T follicular helper cell (primary cell): ENCODE data around the gene MBL2.

Experiments
- DNase-seq: peaks from one replicate; pipeline ENCODE4 v3.0.0-alpha.2; 2020; ENCODE audit warnings: low read depth

MBL2 gene

DNA sequence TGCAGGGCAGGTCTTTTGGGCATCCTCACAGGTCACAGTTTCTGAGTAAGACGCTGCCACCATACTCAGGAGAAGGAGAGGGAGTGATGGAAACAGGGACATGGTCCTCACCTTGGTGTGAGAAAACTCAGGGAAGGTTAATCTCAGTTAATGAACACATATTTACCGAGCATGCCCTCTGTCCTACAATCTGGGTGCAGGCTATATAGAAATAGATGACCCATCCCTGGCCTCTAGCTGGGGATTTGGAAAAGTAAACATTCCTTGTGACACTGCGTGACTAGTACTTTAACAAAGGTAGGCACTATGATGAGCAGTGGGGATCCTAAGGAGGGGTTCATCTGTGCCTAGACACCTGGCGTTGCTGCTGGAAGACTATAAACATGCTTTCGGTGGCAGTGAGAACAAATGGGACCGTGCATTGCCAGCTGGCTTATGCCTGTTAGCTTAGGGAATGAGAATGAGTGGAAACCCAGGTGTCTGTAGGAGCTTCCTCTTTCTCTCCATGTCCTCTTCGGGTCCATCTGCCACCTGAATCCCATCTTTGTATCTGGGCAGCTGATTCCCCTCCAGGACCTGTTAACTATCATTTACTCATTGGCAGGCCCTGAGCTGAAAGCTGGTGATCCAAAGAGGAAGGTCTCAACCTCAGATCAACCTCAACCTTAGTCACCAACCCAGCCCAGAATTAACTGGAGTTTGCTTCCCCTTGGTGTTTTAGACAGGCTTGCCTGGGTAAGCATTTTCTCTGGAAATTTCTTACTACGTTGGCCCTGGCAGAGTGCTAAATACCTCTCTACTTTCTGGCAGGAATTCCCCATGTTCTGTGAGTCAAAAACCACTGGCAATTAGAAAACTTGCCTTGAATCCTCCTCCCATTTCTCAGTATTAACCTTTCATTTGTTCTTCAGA is 794 bp downstream of the MBL2 start:
- no peak for DNase-seq

- DNase-seq, result no peak
These were observed 1.7 kb downstream of the MBL2 start for GRCh38 chr10:52770904-52771303.

DNA sequence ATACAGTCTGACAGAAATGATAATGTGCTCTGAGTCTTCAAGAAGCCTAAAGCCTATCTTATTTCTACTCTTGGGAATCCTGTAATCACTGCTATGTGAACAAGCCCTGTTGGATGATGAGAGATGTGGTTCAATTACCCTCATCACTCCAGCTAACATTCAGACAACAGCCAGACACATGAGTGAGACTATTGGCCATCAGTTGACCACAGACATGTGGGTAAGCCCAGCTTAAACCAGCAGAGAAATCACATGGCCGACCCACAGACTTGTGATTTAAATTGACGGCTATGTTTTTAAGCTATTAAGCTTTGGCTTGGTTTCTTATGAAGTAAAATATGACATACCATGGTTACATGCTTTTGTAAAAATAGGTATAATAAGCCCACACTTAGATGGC is 2.6 kb downstream of the MBL2 start:
- DNase-seq, result no peak

DNA sequence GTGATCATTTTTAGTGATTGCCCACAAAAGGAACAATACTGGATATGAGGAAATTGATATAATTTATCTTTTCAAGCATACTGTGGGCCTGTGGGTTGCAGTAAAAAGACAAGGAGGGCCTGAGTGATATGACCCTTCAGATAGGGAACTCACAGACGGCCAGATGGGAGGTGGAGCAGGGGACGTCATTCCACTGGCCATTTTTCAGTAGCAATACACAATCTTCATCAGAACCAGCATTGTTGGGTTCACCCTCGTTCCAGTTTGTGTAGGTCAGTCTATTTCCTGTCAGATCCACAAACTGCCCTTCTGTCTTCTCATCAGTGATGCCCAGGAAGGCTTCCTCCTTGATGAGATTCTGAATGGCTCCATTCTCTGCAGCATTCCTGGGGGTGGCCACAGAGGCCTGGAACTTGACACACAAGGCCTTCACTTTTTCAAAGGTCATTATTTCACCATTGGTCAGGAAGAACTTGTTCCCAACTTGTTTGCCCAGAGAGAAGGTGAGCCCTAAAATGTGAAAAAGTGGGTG is 4.5 kb downstream of the MBL2 start:
- DNase-seq, result no peak

DNA sequence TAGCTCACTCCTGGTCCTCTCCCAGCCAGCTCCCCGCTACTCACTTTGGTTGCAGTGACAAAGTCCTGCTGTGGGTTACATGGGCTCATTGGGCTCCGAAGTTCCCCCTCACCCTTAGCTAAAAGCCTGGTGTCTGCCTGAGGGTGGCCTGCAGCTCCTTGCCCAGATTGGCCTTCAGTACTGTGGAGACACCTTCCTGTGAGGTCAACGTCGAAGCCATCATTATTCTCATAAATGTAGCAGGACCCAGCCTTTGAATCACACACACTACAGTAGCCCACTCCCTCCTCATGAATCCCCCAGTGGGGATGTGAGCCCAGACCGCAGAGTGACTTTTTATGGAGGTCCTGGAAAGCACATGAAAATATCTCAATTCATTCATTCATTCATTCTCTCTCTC is 10.5 kb downstream of the MBL2 start:
- no peak for DNase-seq

DNA sequence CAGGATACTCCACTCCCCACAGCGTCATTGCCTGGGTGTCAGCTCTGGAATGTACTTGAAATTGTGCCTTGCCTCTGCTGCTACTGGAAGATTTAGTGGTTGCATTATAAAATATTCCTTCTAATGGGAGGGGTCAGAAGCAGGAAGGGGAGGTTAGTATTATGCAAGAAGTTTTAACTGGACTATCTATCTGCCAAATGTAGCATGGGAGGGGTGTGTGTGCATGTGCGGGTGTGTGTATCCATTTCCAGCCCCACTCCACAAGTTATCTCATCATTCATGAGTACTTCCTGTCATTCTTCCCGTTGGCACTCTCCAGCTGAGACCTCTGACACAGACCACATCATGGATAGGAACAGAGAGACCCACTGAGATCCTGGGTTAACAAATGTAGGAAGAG is 13.4 kb downstream of the MBL2 start:
- DNase-seq, result no peak

GRCh38 chr10:52758406-52758805 is 14.2 kb downstream of the MBL2 start:
- no peak for DNase-seq

GRCh38 chr10:52757773-52758172 is 14.8 kb downstream of the MBL2 start:
- DNase-seq, result no peak

GRCh38 chr10:52756966-52757365 is 15.6 kb downstream of the MBL2 start:
- DNase-seq, result no peak

GRCh38 chr10:52756295-52756694 is 16.3 kb downstream of the MBL2 start:
- no peak for DNase-seq

DNA sequence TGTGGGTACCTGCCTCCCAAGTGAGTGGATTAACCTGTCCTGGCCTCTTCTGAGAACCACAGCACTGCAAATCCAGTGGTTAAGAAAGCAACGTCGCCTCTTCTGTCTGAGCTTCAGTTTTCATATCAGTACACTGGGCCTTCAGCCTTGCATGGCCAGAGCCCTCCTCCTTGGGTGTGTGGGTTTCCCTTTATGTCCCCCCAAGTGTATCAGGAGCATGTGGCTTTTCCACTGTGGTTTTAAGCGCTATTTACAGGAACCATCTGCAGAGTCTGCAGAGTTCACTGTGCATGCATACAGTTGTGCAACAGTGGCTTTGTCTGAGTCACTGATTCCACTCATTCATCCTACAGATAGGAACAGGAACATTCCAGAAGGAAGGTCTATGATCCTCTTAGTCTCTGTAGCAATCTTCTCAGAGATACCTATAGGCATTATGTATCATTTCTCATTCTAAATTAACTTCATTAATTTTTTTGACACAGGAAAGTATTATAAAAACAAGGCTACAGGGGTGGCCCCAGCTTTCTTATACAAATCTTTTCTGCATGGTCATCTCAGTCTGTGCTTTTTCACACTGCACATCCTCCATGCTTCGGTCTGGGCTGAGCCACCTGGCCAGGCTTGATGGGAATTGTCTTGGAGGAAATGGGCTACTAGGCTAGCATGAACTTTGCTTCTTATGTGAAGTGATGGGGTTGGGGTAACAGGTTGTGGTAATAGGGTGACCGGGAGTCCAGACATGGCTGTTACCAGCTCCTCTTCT is 17.1 kb downstream of the MBL2 start:
- DNase-seq, result no peak

DNA sequence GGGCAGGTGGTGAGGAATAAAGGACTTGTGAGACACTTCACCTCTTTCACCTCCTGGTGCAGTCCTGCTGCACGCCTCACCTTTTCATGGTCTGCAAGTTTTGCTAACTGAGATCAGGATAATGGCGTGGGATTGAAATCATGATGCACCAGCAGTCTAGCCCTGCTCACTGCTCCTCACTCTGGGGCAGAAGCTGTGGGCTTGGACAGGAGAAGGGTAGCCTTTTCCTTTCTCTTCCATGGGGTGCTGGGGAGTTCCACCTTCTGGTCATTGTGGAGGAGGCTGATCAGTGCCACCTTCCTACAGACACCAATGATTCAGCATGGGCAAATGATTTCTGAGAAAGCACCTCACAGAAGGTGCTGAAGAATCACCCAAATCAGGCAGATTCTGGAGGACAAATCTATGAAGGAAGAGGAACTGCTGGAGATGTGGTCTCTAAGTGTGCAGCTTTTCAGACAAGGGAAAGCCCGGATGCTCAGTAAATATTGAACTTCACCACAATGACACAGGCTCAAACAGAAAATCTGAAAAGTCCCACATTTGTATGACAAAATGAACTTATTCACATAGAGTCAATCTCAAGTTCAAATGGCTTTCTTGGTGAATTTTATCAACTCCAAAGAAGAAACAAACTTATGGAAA is 19.7 kb downstream of the MBL2 start:
- DNase-seq, result no peak

GRCh38 chr10:52752261-52752660 is 20.3 kb downstream of the MBL2 start:
- no peak for DNase-seq

- DNase-seq, result no peak
These were observed 21.2 kb downstream of the MBL2 start for GRCh38 chr10:52751337-52751736.

- DNase-seq, result no peak
These were observed 22.0 kb downstream of the MBL2 start for GRCh38 chr10:52750629-52751028.

DNA sequence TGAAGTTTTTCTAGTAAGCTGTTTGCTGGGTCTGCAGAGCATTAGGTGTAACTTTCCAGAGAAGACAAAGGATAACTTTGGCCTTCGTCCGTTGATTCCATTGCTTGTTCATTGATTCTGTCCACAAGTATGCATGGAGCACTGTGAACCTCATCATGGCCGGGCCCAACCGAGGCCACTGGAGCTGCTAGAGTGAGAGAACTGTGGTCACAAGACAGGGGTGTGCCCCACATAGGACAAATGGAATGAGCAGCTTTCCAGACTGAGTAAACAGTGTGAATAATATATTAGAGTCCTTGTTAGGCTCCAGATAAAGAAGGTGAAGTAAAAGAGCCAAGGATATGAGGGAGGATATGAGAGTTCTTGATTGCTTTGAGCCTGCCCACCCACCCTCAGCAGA is 24.9 kb downstream of the MBL2 start:
- DNase-seq, result no peak

GRCh38 chr10:52746169-52746568 is 26.4 kb downstream of the MBL2 start:
- no peak for DNase-seq

DNA sequence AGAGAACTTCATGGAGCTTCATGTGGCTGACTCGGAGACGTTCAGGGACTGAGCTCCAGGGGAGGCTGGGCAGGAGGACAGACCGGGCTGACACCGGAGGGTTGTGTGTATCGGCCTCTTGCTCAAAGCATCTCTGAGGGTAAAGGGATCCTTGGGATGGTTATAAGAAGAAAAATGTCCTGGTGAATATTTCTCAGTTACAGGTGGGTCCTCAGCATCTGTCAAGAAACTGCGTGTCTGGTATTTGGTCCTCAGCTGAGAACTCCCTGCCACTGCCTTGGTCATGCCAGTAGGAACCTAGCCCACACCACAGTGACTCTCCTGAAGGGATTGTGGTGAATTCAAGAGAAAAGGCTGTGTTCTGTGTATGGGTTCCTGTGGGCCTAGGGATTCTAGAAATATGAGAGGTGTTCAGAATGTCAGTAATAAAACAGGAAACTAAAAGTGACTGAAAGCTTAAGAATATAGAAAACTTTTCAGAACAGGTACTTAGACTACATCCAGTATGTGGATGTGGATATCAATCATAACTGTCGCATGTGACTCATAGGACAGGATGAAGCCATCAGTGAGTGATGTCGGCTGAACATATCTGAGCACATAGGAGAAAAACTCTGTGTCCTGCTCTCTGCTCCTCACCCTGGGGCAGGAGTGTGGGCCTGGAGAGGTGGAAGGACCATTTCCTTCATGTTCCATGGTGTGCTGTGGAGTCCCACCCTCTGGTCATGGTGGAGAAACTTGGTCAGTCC is 28.4 kb downstream of the MBL2 start:
- no peak for DNase-seq

- DNase-seq, result no peak
These were observed 29.9 kb downstream of the MBL2 start for GRCh38 chr10:52742731-52743130.

- no peak for DNase-seq
These were observed 30.7 kb downstream of the MBL2 start for GRCh38 chr10:52741851-52742250.

- DNase-seq, result no peak
These were observed 31.5 kb downstream of the MBL2 start for GRCh38 chr10:52740913-52741675.
